Hematopoietic multipotent progenitor cell treated with erythropoietin and hydrocortisone succinate and interleukin-3 and kit ligand, for 4 days (in vitro differentiated cells): Measurements from ENCODE around the gene SLC5A2.
"Not testable (repeated sequence)": the region's sequence is repeated elsewhere in the genome, so short reads cannot be mapped to it uniquely, and the experiment has no call there.

ENCODE experiments used
- DNase-seq: peaks from one replicate; pipeline ENCODE4 v3.0.0-alpha.2; 2015

SLC5A2 gene

GRCh38 chr16:31501966-31502348 is 19.0 kb downstream of the SLC5A2 start:
- DNase-seq, result no peak

DNA sequence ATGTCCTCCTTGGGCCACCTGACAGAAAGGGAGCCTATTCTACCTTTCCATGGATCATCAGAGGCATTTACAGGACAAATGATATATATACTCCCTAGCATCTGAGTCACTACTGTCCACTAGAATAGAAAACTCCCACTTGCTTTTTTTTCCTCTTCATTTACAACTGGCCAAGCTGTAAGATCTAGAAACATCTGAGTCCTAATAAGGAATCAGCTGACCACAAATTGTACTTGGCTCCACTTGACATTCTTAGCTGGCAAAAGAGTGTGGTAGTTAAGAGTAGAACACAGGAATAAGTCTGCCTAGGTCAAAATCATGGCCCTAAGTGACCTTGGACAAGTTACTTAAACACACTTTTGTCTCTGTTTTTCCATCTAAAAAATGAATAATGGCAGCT is 20.1 kb downstream of the SLC5A2 start:
- DNase-seq, result no peak

DNA sequence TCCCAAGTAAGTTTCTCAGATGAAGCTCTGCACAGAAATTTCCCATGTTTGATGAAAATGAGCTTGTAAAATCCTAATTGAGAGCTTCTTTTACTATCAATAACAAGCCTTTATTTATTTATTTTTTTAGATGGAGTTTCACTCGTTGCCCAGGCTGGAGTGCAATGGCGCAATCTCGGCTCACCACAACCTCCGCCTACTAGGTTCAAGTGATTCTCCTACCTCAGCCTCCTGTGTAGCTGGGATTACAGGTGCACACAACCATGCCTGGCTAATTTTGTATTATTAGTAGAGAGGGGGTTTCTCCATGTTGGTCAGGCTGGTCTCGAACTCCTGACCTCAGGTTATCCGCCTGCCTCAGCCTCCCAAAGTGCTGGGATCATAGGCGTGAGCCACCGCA is 20.6 kb downstream of the SLC5A2 start:
- not testable (repeated sequence) for DNase-seq

DNA sequence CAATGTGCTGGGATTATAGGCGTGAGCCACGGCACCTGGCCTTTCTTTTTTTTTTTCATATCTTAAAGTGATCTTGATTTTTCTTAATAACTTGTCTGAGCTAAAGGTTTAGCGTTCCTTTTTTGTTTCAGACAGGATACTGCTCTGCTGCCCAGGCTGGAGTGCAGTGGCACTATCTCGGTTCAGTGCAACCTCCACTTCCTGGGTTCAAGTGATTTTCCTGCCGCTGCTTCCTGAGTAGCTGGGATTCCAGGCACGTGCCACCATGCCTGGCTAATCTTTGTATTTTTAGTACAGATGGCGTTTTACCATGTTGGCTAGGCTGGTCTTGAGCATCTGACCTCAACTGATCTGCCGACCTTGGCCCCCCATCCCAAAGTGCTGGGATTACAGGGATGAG is 21.2 kb downstream of the SLC5A2 start:
- no peak for DNase-seq

DNA sequence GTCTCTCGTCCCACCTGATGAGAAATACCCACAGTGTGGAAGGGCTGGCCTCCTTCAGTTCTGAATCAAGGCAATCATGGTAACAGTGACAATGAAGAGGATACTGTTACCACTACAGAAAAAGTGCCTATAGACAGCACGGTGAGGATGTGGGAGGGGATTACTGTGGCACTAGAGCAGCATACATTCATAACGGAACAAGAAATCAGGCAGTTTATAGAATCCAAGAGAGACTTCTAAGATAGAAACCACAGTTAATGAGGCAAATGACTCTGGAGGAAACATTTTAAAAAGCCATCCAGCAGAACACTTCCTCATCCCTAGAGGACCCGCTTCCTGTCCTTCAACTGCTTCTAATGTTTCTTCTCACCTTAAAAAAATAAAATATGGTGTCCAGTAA is 22.6 kb downstream of the SLC5A2 start:
- DNase-seq, result peak; percentile 43

GRCh38 chr16:31507617-31507928 is 24.6 kb downstream of the SLC5A2 start:
- DNase-seq, result no peak

- peak; percentile 96 for DNase-seq
These were observed 25.2 kb downstream of the SLC5A2 start, which contains the start of gene RUSF1 for GRCh38 chr16:31507929-31508705. Gene RUSF1, minus strand, starts transcription at chr16:31508391. Its CDS starts 18 bp downstream, at chr16:31508373.

GRCh38 chr16:31508706-31509195 is 25.8 kb downstream of the SLC5A2 start:
- DNase-seq, result peak; percentile 34

DNA sequence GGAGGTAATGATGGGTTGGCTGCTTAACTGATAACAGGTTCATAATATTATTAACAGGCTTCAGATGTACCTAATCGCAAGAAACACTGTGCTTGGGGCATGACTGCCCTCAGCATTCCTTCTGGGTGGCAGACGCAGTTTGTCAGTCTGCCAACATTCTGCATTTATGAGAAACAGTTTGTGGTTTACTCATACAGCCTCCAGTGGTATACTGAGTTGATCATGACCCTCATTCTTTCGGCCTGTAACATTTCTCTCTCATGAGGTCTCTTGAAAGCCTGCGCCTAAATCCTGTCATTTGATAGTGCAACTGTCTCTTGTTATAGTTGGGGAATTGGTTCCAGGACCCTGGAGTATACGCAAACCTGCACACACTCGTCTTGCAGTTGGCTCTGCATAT is 30.2 kb downstream of the SLC5A2 start:
- no peak for DNase-seq

GRCh38 chr16:31513884-31514283 is 31.0 kb downstream of the SLC5A2 start:
- no peak for DNase-seq

GRCh38 chr16:31517800-31518402 is 35.0 kb downstream of the SLC5A2 start:
- no peak for DNase-seq

GRCh38 chr16:31519759-31520431 is 37.0 kb downstream of the SLC5A2 start:
- DNase-seq, result no peak

DNA sequence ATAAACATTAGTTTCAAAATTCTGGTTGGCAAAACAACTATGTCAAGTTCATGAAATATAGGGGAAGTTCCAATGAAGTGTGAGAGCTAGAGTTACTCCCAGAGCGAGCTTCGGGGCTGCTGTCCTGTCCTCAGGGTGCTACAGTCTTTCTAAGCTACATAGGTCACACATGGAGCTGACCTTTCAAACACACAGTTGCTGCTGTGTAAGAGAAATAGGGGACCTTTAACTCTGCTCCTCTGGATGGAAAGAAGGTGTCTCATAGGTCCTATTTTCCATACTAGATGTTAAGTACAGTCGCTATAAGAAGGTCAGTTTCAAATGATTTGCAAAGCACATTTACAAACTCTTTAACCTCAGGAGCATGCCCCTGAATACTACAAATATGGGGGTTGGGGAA is 38.4 kb downstream of the SLC5A2 start:
- DNase-seq, result no peak

DNA sequence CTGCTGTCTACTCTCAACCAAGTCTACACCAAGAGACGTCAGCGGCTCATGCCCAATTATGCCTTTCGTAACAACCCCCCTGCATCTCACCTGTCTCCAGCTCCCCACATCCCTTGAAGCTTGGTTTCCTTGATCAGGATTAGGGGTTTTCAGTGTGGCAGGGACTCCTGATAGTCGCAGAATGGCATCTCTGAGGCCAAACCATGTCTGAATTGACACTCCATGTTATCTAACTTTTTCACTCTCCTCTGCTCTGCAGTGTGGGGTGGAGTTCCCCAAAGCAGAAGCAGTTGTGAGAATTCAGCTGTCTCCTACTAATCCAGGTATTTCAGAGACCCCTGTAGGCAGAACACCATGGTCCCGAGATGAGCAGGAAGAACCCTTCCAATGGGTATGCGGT is 39.1 kb downstream of the SLC5A2 start:
- DNase-seq, result no peak

GRCh38 chr16:31523768-31524167 is 40.8 kb downstream of the SLC5A2 start:
- DNase-seq, result not testable (repeated sequence)

GRCh38 chr16:31525113-31525512 is 42.2 kb downstream of the SLC5A2 start:
- no peak for DNase-seq

DNA sequence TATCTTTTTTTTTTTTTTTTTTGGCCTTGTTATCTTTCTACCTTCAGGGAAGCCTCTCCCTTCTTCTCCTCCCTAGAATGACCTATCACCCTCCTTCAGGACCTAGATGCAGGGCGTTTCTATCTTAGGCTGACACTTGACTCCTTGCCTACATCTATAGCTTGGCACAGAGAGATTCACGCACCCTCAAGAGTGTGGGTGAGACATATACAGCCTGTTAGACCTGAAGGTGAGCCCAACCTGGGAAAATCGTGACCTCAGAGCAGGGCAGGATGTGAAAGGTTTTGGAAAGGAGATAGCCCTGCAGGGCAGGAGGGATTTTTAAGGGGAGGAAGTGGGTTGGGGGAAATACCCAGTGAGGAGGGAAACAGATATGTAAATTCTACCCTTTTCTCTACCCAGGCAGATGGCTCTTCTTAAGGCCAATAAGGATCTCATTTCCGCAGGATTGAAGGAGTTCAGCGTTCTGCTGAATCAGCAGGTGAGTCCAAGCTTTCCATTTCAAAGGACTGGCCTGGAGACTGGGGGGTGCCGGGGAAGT is 44.9 kb downstream of the SLC5A2 start, which contains the start of gene AHSP:
Gene AHSP, plus strand, starts transcription at position 167 of the 541 bp plus-strand sequence. Its CDS starts 240 bp downstream, at position 407.
- peak; percentile 86 for DNase-seq

DNA sequence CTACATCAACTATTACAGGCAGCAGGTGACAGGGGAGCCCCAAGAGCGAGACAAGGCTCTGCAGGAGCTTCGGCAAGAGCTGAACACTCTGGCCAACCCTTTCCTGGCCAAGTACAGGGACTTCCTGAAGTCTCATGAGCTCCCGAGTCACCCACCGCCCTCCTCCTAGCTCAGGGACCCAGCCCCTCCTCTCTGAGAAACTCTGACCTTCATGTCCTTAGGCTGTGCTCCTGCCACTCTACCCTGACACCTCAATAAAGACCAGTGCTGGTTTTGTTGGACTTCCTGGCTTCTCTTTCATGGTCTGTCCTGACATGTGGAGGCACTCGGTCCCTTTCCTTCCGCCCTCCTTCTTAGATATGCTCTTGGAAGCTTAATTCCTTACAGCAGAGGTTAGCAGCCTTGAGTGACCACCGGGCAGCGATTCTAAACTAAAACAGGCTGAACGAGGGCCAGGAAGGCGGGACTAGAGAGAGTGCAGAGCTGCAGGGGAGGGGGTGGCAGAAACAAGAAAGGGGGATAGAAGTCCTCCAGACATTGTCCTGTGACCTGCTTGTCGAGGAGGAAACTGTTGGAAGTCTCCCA is 45.7 kb downstream of the SLC5A2 start:
- no peak for DNase-seq

DNA sequence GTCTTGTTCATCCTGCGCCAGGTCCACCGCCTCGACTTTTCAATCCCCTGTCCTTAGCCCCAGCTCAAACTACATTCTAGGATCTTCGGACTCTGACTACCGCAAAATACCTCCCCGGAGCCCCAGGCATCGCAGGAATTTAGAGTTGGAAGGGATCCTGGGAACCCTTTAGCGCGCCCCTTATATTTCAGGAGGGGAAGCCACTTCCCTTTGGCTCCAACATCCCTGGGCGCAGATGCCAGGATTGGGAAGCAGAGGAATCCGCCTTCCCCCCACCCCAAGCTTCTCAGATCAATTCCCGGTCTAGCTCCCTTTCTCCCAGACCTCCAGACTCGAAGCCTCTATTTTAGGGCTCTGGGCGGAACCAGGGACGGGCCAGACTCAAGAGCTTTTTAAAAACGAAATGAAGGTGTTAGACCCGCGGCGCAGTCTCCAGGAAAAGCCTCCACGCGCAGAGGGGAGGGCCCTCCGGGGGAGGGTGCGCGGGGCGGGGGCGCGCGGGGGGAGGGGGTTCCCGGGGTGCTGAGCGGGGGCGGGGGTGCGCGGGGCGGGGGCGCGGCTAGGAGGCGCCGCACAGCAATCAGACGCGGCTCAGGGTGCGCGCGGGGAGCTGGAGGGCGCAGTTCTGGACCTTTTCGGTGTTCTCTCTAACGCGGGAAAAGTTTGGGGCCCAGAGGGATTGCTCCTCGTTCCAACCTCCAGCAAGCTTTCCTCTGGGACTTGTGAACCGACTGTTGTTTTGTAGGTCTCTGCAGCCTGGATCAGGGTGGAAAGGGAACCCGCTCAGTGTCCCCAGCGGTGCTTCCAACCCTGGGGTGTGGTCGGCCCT is 46.4 kb downstream of the SLC5A2 start:
- DNase-seq, result no peak

DNA sequence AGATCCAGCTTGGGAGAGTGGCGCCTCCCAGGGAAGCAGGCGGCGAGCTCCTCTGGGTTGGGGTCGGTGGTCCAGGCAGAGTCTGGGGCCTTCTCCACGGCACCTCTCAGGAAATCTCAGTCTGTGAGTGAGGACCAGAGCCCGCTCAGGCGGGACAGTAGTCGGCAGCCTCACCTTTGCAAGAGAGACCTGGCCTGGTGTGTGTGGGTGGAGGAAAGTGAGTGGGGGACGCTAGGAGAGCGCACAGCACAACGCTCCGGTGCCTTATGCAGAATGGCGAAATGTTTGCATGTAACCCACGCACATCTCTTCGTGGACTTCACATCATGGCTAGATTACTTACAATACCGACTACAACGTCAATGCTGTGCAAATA is 47.0 kb downstream of the SLC5A2 start:
- DNase-seq, result no peak

- DNase-seq, result no peak
These were observed 47.5 kb downstream of the SLC5A2 start for GRCh38 chr16:31530405-31530804.

DNA sequence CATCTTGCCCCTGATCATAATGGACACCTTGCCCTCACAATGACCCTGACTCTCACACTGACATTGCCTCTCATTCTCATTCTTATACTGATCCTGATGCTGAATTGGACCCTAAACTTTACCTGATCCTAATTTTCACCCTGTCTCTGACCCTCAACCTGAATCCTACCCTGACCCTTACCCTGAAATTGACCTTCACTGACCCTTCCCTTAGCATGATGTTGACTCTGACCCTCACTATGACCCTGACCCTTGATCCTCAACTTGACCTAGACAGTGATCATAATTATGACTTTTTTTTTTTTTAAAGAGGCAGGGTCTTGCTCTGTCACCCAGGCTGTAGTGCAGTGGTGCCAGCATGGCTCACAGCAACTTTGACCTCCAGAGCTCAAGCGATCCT is 48.2 kb downstream of the SLC5A2 start:
- no peak for DNase-seq
